Bronchial epithelial cell (primary cell): ENCODE measurements around the gene PSMD5. TPM values are rescaled to one million over a fixed set of nuclear protein-coding genes. Genes with fewer than 3 reads are reported as not detected.

Experiments
- DNase-seq: peaks from one replicate; pipeline ENCODE4 v3.0.0-alpha.2; 2010; ENCODE audit warnings: low read depth
- FAIRE-seq: peaks from 2 replicates; lab custom pipeline; 2011; peaks lifted over from hg19 to GRCh38; lab: Jason Lieb, UNC
- H3K27me3 ChIP-seq: 2 replicates; pipeline ENCODE4 v1.5.1; 2011; ENCODE audit warnings: low read length; ENCODE audit not compliant: control insufficient read depth, insufficient read depth
- H3K36me3 ChIP-seq: 2 replicates; pipeline ENCODE4 v1.5.1; 2011; ENCODE audit warnings: low read length; ENCODE audit not compliant: control insufficient read depth, insufficient read depth
- H3K4me3 ChIP-seq: 2 replicates; pipeline ENCODE4 v1.5.1; 2011; ENCODE audit warnings: mild to moderate bottlenecking, low read depth, low read length, control low read depth
- CTCF ChIP-seq: IDR thresholded peaks from 2 replicates; pipeline ENCODE4 v1.5.1; 2011; ENCODE audit warnings: mild to moderate bottlenecking, moderate library complexity, low read length, control low read depth, inconsistent platforms; ENCODE audit not compliant: insufficient read depth, severe bottlenecking
- total RNA-seq: library from RNA; depleted of rRNA; stranded (reverse); fragments of >200 nt; gene quantifications from 2 replicates; pipeline ENCODE4 v1.2.1, GENCODE V29; 2014

The PSMD5 gene
- total RNA-seq, 1 donor from 2014 or later = 12.4 TPM

DNA sequence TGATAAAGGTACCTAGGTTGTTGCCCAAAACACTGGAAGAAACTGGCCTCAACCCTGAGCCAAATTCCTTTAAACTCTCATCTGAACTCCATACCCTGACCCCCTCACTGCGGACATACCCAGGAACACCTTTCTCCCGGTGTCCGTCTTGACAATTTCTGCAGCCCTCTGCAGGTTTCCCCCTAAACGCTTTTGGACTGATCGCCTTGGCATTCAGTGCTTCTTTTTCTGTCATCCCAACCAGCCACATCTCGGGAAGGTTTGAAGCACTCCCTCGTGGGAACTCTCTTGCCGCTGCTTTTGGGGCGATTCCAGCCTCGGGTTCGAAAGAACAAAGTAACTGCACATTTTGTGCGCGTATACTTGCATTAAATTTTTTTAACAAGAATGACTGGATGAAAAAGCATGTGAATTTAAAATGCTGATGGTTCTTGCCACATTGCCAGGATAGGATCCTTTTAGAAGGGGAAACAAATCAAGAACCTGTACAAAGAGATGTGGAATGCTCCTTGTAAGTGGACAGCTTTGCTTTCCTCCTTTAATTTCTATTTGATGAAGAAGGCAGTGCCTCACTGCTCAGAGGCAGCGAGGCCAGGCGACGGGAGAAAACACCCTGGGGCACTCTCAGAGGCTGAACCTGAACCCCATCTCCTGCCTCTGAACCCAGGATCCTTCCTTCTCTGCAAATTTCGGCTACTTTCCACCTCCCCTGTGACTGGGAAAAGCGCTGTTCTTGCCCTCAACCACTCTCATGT is 615 bp downstream of the PSMD5 start:
- FAIRE-seq (no peak), DNase-seq (peak; percentile 22)
- Histone ChIP-seq H3K36me3 (no peaks in the 10 kb centered on the region), H3K27me3 (no peaks in the 10 kb centered on the region), H3K4me3 (peak overlapping the region; percentile 69)
- TF ChIP-seq CTCF = no peak

DNA sequence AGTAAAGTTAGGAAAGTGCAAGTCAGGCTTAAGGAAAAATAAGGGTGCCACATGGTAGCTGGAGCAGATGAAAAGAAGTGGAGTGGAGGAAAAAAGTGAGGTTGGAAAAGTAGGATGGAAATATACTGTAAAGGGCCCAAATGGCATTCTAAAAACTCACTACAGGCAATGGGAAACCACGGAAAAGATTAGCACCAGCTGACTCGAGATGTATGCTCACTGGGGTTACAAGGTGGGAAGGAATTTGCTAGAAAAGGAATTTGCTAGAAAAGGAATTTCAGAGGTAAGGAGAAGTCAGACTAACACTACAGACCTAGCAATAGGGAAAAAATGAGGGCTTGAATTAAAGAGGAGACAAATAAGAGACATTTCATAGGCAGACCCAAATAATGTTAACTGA is 3.6 kb downstream of the PSMD5 start:
- peaks cover 1% of the 10 kb centered on the region for H3K36me3 ChIP-seq
- no peak for TF ChIP-seq CTCF
- no peak for FAIRE-seq
- no peak overlapping the region for H3K4me3 ChIP-seq
- no peak for DNase-seq
- H3K27me3 ChIP-seq = no peaks in the 10 kb centered on the region

GRCh38 chr9:120837921-120838320 is 4.8 kb downstream of the PSMD5 start:
- TF ChIP-seq CTCF = no peak
- H3K36me3 ChIP-seq = peaks cover 1% of the 10 kb centered on the region
- FAIRE-seq (no peak), DNase-seq (no peak)
- H3K4me3 ChIP-seq = no peak overlapping the region
- H3K27me3 ChIP-seq = no peaks in the 10 kb centered on the region

- no peak for FAIRE-seq
- H3K4me3 ChIP-seq = no peak overlapping the region
- DNase-seq = no peak
- no peak for TF ChIP-seq CTCF
- no peaks in the 10 kb centered on the region for H3K27me3 ChIP-seq
- peaks cover 6% of the 10 kb centered on the region for H3K36me3 ChIP-seq
These were observed 9.4 kb downstream of the PSMD5 start for GRCh38 chr9:120833325-120833724.

DNA sequence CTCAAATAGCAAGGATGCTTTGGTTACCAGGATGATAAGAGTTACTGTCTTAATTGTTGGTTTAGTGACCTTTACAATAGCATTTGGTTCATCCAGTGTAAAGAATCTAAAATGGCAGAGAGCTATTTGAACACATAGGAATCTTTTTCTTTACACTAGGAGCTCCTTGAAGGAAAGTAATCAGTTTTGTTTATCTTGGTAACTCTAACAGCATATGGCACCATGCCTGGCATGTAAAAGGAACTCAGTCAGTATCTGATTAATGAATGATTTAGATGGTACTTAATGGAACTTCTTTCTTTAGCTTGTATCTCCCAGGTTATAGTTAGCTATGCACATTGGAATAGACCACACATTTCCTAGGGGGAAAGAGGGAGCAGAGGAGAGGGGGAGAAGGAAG is 9.9 kb downstream of the PSMD5 start:
- DNase-seq (no peak), FAIRE-seq (no peak)
- H3K36me3 ChIP-seq = peaks cover 6% of the 10 kb centered on the region

More for the DNA sequence above, 9.9 kb downstream of the PSMD5 start:
- H3K4me3 ChIP-seq = no peak overlapping the region
- no peak for TF ChIP-seq CTCF
- no peaks in the 10 kb centered on the region for H3K27me3 ChIP-seq
